NCI-H2081 (cell line): ENCODE results near the gene ACTA1.
"Not testable (repeated sequence)": the region's sequence is repeated elsewhere in the genome, so short reads cannot be mapped to it uniquely, and the experiment has no call there.

ENCODE experiments used
- DNase-seq, 2 experiments: peaks; one replicate each; lab custom pipeline; 2025; lab: John Stamatoyannopoulos, UW

ACTA1 gene

DNA sequence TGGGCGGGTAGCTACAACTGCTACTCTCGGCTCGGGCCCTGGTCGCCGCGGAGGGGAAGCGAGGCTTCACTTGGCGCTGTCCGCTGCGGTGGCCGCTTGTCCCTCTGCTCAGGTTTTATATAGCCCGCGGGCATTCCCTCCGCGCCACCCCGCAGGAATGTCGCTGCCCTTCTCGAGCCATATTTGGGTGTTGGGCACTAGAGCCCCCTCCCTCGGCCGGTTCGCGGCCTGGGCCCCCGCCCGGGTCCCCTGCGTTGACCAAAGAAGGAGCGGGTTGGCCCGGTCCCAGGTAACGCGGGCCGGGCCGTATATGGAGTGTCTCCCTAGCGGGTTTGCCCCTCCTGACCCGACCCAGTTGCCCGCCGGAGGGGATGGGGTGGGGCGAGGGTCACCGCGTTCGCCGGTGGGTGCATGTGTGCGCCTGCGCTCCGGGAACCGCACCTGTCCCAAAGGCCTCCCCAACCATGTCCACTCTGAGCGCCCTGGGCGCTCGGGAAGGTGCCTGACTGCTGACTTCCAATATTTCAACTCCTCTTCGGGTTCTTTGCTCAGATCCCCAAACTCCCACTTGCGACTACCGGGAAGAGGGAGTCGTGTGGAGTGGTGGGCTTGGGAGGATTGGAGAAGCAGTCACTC, at the start of gene ACTA1:
TSS of gene ACTA1 (minus strand) at position 90 of the 636 bp plus-strand sequence. CDS start 979 bp downstream, outside the sequence.
- DNase-seq, result no peak

DNA sequence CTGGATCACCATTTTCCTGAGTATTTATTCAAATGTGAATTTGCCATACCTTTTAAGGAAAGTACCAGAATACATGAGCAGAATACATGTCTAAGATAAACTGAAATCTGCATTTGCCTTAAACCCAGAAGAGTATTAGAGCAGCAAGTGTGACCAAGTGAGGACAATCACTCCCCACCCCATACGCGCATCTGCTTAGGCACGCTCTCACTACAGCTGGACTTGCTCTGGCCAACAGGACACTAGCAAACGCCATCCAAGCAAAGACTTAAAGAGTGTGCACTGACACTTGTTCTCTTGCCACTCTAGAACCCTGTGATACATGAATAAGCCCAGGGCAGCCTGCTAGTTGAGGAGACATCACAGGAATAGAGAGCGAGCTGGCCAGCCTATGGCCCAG, 48.6 kb upstream of the ACTA1 start:
- DNase-seq, result no peak

DNA sequence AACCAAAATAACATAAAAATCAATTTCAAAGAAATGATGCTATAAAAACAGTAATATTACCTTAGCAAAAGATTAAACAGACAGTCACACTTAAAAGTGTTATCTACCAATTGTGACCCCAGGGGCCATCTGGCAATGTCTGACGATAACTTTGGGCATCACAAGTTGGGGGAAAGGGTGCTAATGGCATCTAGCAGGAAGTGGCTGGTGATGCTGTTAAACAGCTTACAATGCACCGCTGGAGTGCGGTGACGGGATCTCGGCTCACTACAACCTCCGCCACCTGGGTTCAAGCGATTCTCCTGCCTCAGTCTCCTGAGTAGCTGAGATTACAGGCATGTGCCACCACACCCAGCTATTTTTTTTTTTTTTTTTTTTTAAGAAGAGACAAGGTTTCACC, 46.6 kb upstream of the ACTA1 start:
- DNase-seq, result no peak

DNA sequence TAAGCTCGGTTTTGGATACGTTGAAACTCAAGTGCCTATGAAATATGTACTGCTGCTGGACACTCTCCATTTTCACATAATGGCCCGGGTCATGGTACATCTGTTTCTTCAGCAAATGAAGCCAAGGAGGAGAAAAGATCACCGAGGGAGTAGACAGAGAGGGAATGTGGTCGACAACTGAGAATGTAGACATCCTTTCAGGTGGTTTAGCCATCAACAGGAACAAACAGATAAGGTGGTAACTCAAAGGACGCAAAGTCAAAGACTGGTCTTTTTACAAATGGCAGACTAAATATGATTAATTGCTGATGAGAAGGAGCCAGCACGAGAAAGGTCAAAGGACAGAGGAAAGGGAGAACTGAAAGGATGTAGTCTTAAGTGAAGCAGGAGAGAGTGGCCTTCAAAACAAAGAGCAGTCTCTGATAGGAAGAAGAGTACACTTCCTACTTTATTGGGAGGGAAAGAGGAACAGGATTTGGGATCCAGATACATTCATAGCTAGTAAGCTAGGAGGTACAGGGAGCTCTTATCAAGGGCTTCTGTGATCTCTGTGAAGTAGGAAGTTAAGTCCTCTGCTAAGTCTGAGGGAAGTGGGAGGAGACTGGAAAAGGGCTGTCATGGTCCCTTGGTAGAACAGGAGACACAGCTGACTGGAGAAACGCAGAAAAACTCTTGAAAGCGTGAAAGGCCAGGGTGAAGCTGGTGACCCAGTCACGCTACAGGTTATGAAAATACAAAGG, 45.9 kb upstream of the ACTA1 start:
- DNase-seq, result no peak

DNA sequence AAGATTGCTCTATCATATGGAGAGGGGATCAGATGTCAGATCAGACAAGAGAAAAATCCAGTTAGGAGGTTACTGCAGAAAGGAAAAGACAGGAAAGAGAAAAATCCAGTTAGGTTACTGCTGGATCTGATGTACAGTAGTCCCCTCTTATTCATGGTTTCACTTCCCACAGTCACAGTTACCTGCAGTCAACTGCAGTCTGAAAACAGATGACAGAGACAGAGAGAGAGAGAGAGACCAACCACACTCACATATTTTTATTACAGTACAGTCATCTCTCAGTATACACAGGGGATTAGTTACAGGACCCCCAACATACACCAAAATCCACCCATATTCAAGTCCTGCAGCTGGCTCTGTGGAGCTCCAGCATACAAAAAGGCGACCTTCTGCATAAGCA, 45.0 kb upstream of the ACTA1 start:
- DNase-seq, result no peak

DNA sequence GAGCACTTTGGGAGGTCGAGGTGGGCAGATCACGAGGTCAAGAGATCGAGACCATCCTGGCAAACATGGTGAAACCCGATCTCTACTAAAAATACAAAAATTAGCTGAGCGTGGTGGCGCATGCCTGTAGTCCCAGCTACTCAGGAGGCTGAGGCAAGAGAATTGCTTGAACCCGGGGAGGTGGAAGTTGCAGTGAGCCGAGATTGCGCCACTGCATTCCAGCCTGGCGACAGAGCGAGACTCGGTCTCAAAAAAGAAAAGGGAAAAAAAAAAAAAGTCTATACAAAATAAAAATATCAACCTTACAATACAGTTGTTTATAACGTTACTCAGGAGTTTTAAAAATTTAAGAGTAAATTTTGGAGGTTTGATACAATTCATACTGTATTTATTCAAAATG, 42.0 kb upstream of the ACTA1 start:
- DNase-seq, result not testable (repeated sequence)

DNA sequence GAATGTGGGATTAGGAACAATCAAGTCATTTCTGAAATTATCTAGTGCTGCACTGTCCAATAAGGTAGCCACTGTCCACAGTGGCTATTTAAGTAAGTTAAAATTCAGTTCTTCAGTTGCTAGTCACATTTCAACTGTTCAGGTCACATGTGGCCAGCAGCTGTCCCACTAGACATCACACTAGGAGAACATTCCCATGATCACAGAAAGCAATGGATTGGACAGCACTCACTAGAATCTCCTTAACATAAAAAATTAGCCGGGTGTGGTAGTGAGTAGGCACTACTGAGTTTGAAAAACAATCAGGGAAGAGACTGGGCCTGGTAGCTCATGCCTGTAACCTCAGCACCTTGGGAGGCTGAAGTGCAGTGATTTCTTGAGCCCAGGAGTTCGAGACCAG, 40.6 kb upstream of the ACTA1 start:
- DNase-seq, result no peak

DNA sequence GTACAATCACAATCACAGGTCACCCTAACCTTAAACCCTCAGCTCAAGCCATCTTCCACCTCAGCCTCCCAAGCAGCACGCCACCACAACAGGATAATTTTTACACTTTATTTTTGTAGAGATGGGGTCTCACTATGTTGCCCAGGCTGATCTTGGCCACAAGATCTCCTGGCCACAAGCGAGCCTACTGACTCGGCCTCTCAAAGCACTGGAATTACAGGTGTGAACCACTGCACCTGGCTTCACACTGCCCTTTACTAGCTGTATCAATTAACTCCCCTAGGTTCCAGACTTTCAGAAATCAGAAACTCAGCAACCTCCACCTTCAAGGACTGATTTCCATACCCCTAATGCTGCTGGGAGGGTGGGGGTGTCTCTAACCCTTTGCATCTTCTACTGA, 37.3 kb upstream of the ACTA1 start:
- DNase-seq, result no peak

DNA sequence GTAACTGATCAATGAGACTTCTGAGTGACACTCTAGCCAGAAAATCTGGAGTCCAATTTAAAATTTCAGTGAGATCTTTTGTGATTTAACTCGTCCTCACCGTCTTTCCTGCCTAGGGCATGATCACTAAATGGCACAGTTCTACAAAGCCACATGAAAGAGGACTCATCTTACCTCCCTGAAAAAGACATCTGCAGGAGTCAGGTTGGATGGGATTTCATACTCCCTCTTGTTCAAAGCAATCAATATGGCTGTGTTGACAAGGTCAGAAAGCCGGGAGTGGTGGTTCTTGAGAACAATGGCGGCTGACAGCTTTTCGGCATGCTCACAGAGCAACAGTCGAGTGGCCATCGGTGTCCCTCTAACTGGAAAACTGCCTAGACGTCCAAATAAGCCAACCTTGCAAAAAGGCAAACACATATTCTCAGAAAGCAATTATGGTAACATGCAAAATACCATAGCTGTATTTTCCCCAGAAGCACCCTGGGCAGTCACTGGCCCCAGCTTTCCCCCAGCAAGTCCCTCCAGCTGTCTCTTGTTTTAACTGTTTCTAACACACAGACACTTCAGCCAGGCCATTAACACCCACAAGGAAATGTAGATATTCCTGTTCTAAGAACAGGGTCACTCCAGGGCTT, 36.6 kb upstream of the ACTA1 start:
- no peak for DNase-seq

DNA sequence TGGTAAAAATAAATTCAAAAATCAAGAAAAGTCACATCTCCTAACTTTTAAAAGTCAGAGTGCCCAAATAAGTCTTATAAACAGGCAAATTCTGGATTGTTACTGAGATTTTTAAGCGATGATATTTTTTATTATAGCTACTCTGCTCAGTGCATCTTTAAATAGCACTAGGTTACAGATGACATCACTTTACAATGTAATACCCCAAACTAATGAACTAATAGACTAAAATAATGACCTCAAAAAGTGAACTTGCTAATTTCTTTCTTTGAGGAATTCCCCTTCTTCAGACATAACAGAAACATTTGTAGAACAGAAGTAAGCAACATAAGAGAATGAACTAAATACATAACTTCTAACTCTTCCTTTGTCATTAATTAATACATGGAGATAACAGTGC, 33.0 kb upstream of the ACTA1 start:
- DNase-seq, result no peak

DNA sequence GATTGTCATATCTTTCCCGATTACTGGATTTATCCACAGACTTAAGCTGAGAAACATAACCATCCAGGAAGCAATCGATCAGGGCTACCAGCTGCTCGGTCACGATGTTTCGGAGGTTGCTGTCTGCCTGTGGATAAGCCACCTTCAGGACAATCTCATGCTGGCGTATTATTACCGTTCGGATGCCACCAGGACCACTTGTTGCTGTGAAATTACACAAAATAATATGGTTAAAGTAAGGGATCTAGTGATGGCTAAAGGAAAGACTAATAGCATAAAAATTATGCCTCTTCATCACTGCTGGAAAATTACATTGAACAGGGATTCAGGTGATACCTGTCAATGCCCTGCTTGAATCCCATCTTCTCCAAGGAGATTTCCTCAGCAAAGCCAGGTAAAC, 30.8 kb upstream of the ACTA1 start:
- no peak for DNase-seq

DNA sequence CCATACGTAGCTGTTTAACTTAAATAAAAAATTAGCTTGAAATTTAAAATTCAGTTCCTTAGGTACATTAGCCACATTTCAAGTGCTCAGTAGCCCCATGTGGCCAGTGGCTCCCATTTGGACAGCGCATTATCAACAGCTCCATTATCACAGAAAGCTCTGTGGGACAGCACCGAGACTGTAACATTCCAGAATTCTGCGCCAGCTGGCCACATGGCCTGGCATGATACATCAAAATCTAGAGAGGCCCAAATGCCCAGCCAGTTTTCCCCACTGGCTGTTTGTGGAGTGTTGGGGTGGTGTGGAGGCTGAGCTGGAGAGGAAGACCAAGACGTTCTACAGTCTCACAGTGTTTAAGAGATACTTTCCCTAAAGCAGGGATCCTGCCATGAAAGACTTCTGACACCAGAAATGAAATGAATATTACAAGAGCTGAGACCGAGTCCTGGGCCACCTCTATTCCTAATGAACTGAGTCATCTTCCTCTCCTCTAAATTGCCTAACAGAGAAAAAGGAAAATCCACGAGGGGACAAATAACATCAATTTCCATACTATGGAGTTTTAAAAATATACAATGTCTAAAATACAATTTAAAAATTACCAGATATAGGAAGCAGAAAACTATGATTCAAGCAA, 27.3 kb upstream of the ACTA1 start:
- DNase-seq, result no peak

DNA sequence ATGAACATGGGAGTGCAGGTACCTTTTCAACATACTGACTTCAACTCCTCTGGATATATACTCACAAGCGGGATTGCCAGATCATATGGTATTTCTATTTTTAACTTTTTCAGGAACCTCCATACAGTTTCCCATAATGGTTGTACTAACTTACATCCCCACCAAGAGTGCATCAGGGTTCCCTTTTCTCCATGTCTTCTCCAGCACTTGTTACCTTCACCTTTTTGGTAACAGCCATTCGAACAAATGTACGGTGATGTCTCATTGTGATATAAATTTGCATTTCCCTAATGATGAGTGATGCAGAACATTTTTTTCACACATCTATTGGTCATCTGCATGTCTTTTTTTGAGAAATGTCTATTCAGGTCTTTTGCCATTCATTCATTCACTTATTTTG, 25.9 kb upstream of the ACTA1 start:
- DNase-seq, result no peak

DNA sequence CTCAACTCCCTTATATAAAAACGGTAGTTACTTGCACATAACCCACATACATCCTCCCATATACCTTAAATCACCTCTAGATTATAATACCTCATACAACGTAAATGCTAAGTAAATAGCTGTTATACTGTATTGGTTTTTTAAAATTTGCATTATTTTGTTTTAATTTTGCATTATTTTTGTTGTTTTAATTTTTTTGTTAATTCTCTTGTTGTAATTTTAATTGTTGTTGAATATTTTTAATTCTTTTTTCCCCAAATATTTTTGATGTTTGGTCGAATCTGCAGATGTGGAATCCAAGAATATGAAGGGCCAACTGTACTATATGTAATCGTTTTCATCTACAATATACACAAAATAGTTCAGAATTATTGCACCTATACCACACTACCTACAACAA, 23.5 kb upstream of the ACTA1 start:
- no peak for DNase-seq

DNA sequence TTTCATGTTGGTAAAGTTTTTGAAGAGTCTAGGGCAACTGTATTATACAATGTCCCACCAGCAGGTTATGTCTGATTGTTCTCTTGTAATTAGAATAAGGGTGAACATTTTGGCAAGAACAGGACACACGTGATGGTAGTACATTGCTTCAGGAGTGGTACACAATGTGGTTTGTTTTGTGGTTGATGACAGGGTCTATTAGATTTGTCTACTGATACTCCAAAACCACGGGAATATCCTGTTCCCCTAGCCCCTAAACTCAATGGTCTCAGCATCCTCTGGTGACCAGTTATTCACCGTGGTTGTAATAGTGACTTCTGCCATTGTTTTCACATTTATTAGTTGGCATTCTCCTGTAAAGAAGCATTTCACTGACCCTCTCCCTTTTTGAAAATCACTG, 22.1 kb upstream of the ACTA1 start:
- DNase-seq, result no peak

DNA sequence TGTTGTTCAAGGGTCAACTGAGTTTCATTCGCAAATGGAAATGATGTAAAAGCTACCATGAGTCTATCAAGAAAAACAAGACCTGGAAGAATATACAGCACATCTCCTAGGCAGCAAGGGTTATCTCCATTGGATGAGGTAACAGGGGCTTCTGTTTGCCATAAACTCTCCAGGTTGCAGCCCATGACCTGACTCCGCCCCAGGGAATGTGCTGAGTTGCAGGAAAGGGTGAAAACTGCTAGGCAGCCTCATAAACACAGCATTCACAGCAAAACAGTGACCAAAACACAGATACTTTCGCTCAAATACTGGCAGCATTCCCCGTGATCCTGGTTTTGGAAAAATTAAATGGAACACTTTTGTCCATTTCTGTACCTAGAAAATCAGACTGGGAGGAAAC, 20.2 kb upstream of the ACTA1 start:
- no peak for DNase-seq

DNA sequence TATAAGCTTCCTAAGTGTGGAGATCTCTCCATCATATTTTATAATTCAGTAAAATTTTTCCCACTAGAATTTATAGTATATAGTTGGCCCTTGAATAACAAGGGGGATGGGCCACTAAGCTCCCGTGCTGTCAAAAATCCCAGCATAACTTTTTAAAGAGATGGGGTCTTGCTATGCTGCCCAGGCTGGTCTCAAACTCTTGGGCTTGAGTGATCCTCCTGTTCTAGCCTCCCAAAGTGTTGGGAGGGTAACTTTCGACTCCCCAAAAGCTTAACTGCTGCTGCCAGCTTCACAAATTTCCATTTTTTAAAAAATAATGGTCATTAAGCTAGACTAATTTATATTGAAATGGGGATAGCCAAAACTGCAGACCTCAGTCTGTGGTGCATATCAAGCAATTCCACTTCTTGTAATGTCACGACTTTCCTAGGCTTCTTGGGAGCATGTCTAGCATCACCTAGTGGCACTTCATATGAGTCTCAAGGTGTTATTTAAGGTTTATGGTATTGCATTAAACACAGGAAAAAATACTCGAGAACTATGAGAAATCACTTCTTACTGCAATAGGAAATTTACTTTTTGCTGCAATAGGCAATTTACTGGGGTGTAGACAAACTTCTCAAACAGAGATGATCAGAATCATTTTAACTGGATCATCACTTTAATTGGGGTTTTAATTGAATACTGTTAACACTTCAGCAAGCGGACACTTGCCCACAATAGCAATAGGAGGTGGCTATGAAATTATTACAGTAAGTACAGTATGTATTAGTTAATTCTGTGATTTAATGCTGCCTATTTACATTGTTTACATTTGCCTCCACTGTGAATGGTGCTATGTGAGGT, 19.3 kb upstream of the ACTA1 start:
- DNase-seq, result peak; percentile 29 to 49

DNA sequence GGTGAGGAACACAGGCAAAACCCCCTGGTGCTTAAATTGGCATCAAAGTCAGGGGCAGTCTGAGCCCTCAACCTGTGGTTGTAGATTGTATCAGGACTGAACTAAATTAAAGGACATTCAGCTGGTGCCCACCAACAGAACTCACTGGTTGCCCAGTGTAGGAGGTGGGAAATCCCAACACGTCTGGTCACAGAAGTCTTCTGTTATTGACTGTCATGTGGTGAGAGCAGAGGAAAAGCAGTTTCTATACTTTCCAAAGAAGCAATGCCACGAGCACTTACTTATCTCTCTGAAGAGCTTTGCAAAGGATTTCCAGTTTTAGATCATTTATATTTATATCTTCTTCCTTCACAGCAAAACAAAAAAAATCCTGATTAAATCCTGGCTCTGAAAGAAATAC, 15.0 kb upstream of the ACTA1 start:
- no peak for DNase-seq

DNA sequence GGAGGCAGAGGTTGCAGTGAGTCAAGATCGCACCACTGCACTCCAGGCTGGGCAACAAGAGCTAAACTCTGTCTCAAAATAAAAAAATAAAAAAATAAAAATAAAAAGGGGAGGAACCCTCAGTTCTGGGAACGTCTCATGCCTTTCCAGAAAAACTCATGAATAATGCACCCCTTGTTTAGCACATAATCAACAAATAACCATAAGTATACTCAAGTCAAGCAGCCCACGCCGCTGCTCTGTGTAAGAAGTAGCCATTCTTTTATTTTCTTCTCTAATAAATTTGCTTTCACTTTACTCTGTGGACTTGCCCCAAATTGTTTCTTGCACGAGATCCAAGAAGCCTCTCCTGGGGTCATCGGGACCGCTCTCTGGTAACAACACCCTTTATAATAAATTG, 14.5 kb upstream of the ACTA1 start:
- no peak for DNase-seq

DNA sequence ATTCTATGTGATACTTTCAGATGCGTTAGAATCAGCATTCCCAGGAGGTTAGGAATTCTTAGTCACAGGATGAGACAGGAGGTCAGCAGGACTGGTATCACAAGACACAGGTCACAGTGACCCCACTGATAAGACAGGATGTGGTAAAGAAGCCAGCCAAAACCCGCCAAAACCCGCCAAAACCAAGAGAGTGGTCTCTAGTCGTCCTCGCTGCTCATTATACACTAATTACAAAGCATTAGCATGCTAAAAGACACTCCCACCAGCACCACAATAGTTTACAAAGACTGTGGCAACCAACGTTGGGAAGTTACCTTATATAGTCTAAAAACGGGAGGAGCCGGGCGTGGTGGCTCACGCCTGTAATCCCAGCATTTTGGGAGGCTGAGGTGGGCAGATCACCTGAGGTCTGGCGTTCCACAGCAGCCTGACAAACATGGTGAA, 13.9 kb upstream of the ACTA1 start:
- no peak for DNase-seq

DNA sequence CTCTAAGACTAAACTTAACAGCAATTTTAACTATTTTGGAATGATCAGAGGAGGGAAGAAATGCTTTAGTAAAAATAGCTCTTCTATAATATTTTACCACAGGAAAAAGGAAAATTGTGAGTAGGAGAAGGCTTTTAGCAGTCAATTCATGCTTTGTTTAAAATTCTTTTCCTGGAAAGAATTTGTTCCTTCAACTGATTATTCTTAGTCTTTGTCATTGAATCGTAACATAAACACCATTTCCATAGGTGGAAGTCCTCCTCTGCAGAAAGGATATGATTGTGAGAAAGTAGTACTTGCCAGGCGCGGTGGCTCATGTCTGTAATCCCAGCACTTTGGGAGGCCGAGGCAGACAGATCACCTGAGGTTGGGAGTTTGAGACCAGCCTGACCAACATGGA, 11.9 kb upstream of the ACTA1 start:
- no peak for DNase-seq
